GM12878 (cell line): Measurements from ENCODE around the gene HSD3B1.

Experiments used
- CEBPB ChIP-seq, 2 experiments: fragments of 150-350 bp in 1 of 2; IDR thresholded peaks; 2 replicates each; pipeline ENCODE4 v1.6.1; 2012 to 2014; ENCODE audit warnings: low read depth in 2 of 2, low read length in 2 of 2, borderline replicate concordance in 1 of 2, inconsistent platforms in 1 of 2
- HCFC1 ChIP-seq: fragments of 150-350 bp; IDR thresholded peaks from 2 replicates; pipeline ENCODE4 v1.6.1; 2014; ENCODE audit warnings: low read length
- POLR2A ChIP-seq: IDR thresholded peaks from 2 replicates; pipeline ENCODE4 v1.6.1; 2011; ENCODE audit warnings: low read depth, mild to moderate bottlenecking, low read length
- TAF1 ChIP-seq: IDR thresholded peaks from 2 replicates; pipeline ENCODE4 v1.6.1; 2011; ENCODE audit warnings: mild to moderate bottlenecking, low read depth, low read length, borderline replicate concordance
- TF ChIP-seq, protein P1 (sequence below), 3 experiments: IDR thresholded peaks in 2 of 3; conservative IDR thresholded peaks in 1 of 3; 2 replicates each; pipeline ENCODE4 v1.5.1; 2011; ENCODE audit warnings: low read depth in 3 of 3, low read length in 3 of 3, mild to moderate bottlenecking in 3 of 3, control low read depth in 2 of 3, moderate library complexity in 2 of 3, inconsistent platforms in 1 of 3, mixed read lengths in 1 of 3; ENCODE audit not compliant: control insufficient read depth in 2 of 3, insufficient read depth in 1 of 3; ENCODE audit errors: extremely low read depth in 1 of 3

DNA sequence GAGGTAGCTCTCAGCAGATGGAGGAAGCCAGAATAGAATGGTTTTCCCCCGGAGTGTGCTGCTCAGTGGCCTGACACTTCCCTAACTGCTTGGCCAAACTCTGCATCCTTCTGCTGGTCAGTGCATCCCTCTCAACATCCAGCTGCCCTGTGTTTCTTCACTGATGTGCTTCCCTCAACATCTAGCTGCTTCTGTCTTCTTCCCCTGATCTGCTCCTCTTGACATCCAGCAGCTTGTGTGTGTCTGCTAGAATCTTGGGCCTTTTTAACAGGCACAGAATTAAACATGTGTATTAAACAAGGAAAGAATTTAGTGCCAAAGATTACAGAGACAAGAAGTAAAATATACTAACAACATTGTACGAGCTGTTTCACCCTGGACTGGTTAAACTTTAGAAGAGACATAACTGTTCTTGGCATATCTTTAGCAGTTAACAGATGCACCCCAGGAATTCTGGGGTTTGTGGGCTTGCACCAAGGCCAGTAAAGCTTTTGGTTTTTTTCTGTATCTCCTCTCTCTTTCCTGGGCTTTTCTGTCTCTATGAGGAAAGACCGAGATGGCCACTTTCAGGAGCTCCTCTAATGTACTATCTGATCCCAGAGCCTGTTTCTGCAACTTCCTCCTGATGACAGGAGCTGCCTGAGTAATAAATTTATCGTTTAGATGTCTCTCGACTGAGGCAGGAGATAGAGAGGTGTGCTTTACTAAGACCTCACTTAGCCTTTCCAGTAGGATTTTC lies 34.8 kb upstream of the HSD3B1 start:
- TF ChIP-seq POLR2A (no peak), CEBPB (IDR thresholded peaks at IDR 0.05; ENCODE audit: borderline replicate concordance in 1 of 2, low read depth in 2 of 2, low read length in 2 of 2) (no peak), TAF1 (no peak), HCFC1 (no peak)
- TF ChIP-seq, protein P1, sequence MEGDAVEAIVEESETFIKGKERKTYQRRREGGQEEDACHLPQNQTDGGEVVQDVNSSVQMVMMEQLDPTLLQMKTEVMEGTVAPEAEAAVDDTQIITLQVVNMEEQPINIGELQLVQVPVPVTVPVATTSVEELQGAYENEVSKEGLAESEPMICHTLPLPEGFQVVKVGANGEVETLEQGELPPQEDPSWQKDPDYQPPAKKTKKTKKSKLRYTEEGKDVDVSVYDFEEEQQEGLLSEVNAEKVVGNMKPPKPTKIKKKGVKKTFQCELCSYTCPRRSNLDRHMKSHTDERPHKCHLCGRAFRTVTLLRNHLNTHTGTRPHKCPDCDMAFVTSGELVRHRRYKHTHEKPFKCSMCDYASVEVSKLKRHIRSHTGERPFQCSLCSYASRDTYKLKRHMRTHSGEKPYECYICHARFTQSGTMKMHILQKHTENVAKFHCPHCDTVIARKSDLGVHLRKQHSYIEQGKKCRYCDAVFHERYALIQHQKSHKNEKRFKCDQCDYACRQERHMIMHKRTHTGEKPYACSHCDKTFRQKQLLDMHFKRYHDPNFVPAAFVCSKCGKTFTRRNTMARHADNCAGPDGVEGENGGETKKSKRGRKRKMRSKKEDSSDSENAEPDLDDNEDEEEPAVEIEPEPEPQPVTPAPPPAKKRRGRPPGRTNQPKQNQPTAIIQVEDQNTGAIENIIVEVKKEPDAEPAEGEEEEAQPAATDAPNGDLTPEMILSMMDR (IDR thresholded peaks at IDR 0.05 in 2 of 3, conservative IDR thresholded peaks at IDR 0.05 in 1 of 3; ENCODE audit: control insufficient read depth in 2 of 3, extremely low read depth in 1 of 3, insufficient read depth in 1 of 3, low read depth in 3 of 3, low read length in 3 of 3): no peak
